ENCODE data around the gene SLC4A9.

Gene SLC4A9, protein sequence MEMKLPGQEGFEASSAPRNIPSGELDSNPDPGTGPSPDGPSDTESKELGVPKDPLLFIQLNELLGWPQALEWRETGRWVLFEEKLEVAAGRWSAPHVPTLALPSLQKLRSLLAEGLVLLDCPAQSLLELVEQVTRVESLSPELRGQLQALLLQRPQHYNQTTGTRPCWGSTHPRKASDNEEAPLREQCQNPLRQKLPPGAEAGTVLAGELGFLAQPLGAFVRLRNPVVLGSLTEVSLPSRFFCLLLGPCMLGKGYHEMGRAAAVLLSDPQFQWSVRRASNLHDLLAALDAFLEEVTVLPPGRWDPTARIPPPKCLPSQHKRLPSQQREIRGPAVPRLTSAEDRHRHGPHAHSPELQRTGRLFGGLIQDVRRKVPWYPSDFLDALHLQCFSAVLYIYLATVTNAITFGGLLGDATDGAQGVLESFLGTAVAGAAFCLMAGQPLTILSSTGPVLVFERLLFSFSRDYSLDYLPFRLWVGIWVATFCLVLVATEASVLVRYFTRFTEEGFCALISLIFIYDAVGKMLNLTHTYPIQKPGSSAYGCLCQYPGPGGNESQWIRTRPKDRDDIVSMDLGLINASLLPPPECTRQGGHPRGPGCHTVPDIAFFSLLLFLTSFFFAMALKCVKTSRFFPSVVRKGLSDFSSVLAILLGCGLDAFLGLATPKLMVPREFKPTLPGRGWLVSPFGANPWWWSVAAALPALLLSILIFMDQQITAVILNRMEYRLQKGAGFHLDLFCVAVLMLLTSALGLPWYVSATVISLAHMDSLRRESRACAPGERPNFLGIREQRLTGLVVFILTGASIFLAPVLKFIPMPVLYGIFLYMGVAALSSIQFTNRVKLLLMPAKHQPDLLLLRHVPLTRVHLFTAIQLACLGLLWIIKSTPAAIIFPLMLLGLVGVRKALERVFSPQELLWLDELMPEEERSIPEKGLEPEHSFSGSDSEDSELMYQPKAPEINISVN

DNA sequence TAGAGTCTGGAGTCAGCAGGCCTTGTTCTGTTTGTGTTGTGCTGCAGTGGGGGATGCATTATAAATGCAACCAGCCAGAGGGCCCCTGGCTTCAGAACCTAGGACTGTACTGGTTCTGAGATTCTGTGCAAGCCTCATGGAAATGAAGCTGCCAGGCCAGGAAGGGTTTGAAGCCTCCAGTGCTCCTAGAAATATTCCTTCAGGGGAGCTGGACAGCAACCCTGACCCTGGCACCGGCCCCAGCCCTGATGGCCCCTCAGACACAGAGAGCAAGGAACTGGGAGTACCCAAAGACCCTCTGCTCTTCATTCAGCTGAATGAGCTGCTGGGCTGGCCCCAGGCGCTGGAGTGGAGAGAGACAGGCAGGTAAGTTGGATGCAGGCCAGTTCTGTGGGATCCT lies at the start of gene SLC4A9:
TSS of gene SLC4A9 (plus strand) at position 94 of the 400 bp plus-strand sequence. CDS start at position 137, 43 bp downstream.
- no peak for DNase-seq

- no peak for DNase-seq
Observed at GRCh38 chr5:140310434-140310833, 49.6 kb upstream of the SLC4A9 start.

- no peak for DNase-seq
Observed at GRCh38 chr5:140311011-140311467, 49.0 kb upstream of the SLC4A9 start.

DNA sequence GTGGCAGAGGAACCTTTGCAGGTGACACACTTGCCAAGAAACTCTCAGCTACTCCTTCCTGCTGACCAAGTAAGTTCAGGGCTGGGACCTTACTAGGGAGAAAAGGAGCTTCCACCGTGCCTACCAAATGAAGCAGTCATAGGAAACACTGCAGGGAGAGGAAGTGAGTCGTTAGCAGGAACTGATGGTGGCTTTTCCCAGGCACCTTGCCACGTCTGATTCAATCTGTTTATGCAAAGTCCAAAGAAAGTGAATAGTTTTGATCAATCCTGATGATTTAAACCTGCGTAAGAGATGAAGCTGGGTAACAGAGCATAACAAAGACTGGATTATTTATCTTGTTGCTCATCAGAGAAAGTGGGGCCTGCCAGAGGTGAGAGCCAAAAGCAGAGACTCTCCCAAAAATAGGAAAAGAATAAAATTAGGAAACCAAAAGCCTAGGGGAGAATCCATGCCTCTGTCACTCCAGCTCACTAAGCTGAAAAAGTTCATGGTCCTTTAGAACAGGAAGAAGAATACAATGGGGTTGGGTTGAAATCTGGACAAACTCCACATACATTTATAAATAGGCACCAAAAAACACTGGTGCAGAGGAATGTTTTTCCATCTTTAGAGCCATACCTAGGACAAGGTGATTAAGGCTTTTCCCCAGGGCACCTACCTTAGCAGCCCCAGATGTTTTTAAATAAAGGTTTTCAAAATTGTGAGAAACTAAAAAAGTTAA lies 47.8 kb upstream of the SLC4A9 start:
- DNase-seq = no peak

GRCh38 chr5:140312791-140313189 lies 47.2 kb upstream of the SLC4A9 start:
- DNase-seq = no peak

- no peak for DNase-seq
Observed at GRCh38 chr5:140317859-140318258, 42.1 kb upstream of the SLC4A9 start.

GRCh38 chr5:140318792-140319191 lies 41.2 kb upstream of the SLC4A9 start:
- DNase-seq = no peak

GRCh38 chr5:140319833-140320232 lies 40.2 kb upstream of the SLC4A9 start:
- no peak for DNase-seq

GRCh38 chr5:140321796-140322195 lies 38.2 kb upstream of the SLC4A9 start:
- no peak for DNase-seq

GRCh38 chr5:140322751-140323731 lies 37.0 kb upstream of the SLC4A9 start:
- DNase-seq = no peak

DNA sequence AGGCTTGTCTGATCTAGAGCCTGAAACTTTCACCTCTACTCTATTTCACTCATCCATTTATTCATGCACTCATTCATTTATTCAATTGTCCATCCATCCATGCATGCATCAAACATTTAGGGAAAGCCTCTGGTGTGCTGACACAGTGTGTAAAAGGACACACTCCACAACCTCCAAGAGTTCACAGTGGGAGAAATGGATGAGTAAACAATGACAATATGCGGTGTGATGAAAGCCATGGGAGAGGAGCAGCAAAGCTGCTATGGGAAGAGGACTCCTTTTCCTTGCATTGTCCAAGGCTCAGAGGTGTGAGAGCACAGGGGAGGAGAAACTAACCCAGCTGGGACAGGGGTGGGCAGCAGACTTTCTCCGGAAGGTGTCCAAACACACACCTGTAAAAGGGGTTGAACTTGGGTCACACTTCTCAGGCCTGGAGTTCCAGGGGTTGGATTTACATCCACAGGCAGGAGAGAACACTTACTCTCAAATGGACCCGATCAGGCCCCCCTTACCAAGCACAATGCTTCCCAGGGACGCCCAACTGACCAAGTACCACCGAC lies 35.9 kb upstream of the SLC4A9 start:
- no peak for DNase-seq

GRCh38 chr5:140324617-140325241 lies 35.3 kb upstream of the SLC4A9 start:
- DNase-seq = no peak

DNA sequence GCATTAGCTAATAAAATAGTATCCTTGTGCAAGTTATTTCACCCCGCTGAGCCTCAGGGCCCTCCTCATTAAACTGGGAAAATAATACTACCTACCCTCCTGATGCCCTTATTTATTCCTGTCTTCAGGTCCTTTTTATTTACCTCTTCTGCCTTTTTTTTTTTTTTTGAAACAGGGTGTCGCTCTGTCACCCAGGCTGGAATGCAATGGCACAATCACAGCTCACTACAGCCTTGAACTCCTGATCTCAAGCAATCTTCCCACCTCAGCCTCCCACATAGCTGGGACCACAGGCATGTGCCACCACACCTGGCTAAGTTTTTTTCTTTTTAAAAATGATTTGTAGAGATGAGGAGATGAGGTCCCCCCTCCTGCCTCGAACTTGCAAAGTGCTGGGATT lies 34.5 kb upstream of the SLC4A9 start:
- no peak for DNase-seq

DNA sequence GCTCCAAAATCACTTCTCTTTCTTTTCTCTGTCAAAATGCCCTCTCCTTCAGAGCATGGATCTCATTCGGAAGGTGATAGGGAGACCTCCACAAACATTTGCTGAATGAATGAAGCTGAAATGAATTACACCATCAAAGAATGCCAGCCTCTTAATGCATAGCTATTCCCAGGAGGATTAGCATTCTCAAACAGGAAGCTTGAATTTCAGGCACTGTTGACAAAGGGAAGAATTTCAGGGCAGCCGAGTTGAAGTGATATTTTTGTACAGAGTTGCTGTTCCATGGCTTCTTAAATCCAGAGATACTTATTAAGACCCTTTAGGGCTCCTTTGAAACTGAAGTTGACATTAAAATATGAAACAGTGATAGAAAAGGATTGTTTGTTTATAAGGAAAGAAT lies 32.4 kb upstream of the SLC4A9 start:
- DNase-seq = no peak

DNA sequence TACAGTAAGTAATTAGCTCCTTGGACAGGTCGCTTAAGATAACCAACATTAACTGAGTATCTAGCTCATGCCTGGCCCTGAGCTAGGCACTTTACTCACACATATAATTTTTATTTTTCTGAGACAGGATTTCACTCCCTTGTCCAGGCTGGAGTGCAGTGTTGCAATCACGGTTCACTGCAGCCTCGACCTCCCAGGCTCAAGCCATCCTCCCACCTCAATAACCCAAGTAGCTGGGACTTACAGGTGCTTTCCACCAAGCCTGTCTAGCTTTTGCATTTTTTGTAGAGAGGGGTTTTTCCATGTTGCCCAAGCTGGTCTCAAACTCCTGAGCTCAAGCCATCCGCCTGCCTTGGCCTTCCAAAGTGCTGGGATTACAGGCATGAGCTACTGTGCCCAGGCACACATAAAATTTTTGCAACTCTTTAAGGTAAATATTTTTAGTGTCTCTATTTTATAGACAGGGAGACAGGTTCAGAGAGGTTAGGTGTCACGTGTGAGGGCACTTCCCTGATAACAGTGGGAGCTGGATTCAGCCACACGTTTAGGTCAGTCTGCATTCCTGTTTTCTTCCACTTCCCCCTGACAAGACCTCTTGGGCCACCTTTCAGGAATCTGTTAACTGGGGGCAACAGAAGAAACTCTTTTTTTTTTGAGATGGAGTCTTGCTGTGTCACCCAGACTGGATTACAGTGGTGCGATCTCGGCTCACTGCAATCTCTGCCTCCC lies 31.8 kb upstream of the SLC4A9 start:
- DNase-seq = no peak

GRCh38 chr5:140329739-140330481 lies 30.1 kb upstream of the SLC4A9 start:
- no peak for DNase-seq

DNA sequence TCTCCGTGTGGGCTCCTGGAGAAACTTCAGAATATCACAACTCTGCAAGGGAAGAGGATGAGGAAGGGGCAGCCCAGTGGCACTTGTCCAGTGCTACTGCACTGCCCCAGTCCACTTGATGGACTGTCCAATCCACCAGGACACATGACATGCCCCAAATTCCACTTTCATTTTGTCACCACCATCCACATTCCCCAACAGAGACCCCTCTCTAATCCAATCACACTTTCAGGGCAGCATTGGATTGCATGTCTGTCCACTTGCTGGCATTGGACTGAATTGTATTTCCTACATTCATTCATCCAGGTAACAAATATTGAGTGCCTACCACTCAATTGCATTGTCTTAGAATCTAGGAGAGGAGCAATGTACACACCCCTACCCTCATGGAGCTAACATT lies 28.4 kb upstream of the SLC4A9 start:
- no peak for DNase-seq

- DNase-seq = no peak
Observed at GRCh38 chr5:140336388-140336787, 23.6 kb upstream of the SLC4A9 start.

DNA sequence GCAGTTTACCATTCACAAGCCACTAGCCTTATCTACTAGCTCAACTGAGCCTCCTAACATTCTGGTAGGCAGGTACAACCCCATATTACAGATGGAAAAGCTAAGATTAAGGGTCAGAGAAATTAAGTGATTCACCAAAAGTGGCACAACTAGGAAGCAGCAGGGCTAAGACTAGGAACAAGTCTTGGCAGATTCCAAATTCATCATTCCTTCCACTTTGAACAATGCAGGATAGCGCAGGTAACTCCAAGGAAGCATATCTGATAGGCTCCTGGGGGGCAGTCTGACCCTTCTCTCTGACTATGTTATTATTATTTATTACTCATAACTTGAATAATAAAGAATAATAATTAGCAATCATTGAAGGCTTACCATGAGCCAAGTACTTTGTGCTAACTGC lies 22.1 kb upstream of the SLC4A9 start:
- DNase-seq = no peak
